GM12875 (cell line): ENCODE data around the gene SEC63.

ENCODE experiments used
- H3K4me3 ChIP-seq: one replicate; pipeline ENCODE4 v1.5.1; 2011; ENCODE audit warnings: low read depth, low read length, control low read depth
- CTCF ChIP-seq: IDR thresholded peaks from 2 replicates; pipeline ENCODE4 v1.5.1; 2011; ENCODE audit warnings: low read depth, mild to moderate bottlenecking, control low read depth, inconsistent platforms, low read length, moderate library complexity, borderline replicate concordance; ENCODE audit not compliant: insufficient read depth

SEC63 gene

GRCh38 chr6:107820338-107821261 lies 137.4 kb downstream of the SEC63 start:
- no peak for TF ChIP-seq CTCF
- no peak overlapping the region for H3K4me3 ChIP-seq

GRCh38 chr6:107819964-107820337 lies 138.1 kb downstream of the SEC63 start:
- H3K4me3 ChIP-seq, result no peak overlapping the region
- no peak for TF ChIP-seq CTCF

- TF ChIP-seq CTCF, result no peak
- H3K4me3 ChIP-seq, result no peak overlapping the region
Observed at GRCh38 chr6:107819217-107819616, 138.8 kb downstream of the SEC63 start.

- TF ChIP-seq CTCF, result no peak
- H3K4me3 ChIP-seq, result no peak overlapping the region
Observed at GRCh38 chr6:107818272-107818671, 139.7 kb downstream of the SEC63 start.

- no peak overlapping the region for H3K4me3 ChIP-seq
- TF ChIP-seq CTCF, result no peak
Observed at GRCh38 chr6:107817784-107818183, 140.2 kb downstream of the SEC63 start.
